GM04504 (cell line): ENCODE results near the gene NDN.

Experiments used
- DNase-seq: peaks from one replicate; pipeline ENCODE4 v3.0.0-alpha.2; 2012; ENCODE audit warnings: low read depth

The NDN gene

GRCh38 chr15:23642413-23643044 is 44.6 kb downstream of the NDN start:
- DNase-seq = peak; percentile 17
